GM12878 (cell line): ENCODE measurements around the gene IFIT3. TPM values are rescaled to one million over a fixed set of nuclear protein-coding genes. Genes with fewer than 3 reads are reported as not detected.
A peak's percentile ranks its signal among the peaks of the same experiment; 100 is the strongest.

Source experiments
- ATAC-seq: fragments of 200-7000 bp; cut with Tn5 transposase; 3 replicates; pipeline ENCODE4 v1.9.1; 2020; ENCODE audit warnings: mild to moderate bottlenecking, moderate library complexity
- BruUV-seq: library from RNA; stranded (reverse); fragments of 400-500 nt; replicated peaks from 2 replicates; lab custom pipeline; 2021; lab: Mats Ljungman, UMichigan
- CTCF ChIA-PET: fragments of 300-600 bp; sonication (Branson Sonifier 250); formaldehyde crosslinking; extraction: SDS; loops from one replicate; lab custom pipeline; 2021; ENCODE audit warnings: inconsistent platforms; lab: Yijun Ruan, JAX
- POLR2A ChIA-PET: fragments of 350-600 bp; formaldehyde crosslinking; extraction: SDS; loops from one replicate; lab custom pipeline; 2021; ENCODE audit warnings: inconsistent platforms; lab: Charles Lee
- RAD21 ChIA-PET: fragments of 300-600 bp; sonication (Branson Sonifier 250); formaldehyde crosslinking; loops from one replicate; lab custom pipeline; 2023; ENCODE audit warnings: antibody characterized with exemption; ENCODE audit not compliant: unreplicated experiment; lab: Charles Lee
- SMC1A ChIA-PET: fragments of 300-600 bp; sonication (Branson Sonifier 250); formaldehyde crosslinking; loops from one replicate; lab custom pipeline; 2023; ENCODE audit not compliant: unreplicated experiment, uncharacterized antibody; lab: Charles Lee
- DNase-seq: peaks from one replicate; pipeline ENCODE4 v3.0.0-alpha.2; 2011; ENCODE audit warnings: low read depth, low spot score
- FAIRE-seq: peaks from 3 replicates; lab custom pipeline; 2011; peaks lifted over from hg19 to GRCh38; lab: Jason Lieb, UNC
- H2AFZ ChIP-seq: 2 replicates; pipeline ENCODE4 v1.6.0; 2011; ENCODE audit warnings: low read depth, low read length, control low read depth; ENCODE audit not compliant: control insufficient read depth
- H3K27ac ChIP-seq: 2 replicates; pipeline ENCODE4 v1.5.1; 2011; ENCODE audit warnings: control low read depth; ENCODE audit not compliant: control insufficient read depth, insufficient read depth
- H3K27me3 ChIP-seq, 2 experiments: replicated peaks in 1 of 2; 2 replicates each; pipeline versions ENCODE4 v1.6.0 to v1.6.1; 2011; ENCODE audit warnings: low read length in 1 of 2; ENCODE audit not compliant: control insufficient read depth in 2 of 2, insufficient read depth in 2 of 2
- H3K36me3 ChIP-seq, 2 experiments: 2 replicates each; pipeline ENCODE4 v1.5.1; 2011; ENCODE audit warnings: low read length in 1 of 2; ENCODE audit not compliant: control insufficient read depth in 2 of 2, insufficient read depth in 2 of 2
- H3K4me1 ChIP-seq: 2 replicates; pipeline ENCODE4 v1.6.1; 2011; ENCODE audit warnings: mild to moderate bottlenecking, low read length, moderate library complexity, mixed read lengths; ENCODE audit not compliant: control insufficient read depth, insufficient read depth
- H3K4me2 ChIP-seq: 2 replicates; pipeline ENCODE4 v1.6.0; 2011; ENCODE audit warnings: control low read depth; ENCODE audit not compliant: control insufficient read depth, insufficient read depth
- H3K4me3 ChIP-seq: fragments of 200-600 bp; sonication (generic); 2 replicates; pipeline ENCODE4 v1.5.1; 2016
- H3K79me2 ChIP-seq: 2 replicates; pipeline ENCODE4 v1.6.0; 2011; ENCODE audit warnings: low read length; ENCODE audit not compliant: control insufficient read depth, insufficient read depth
- H3K9ac ChIP-seq: 2 replicates; pipeline ENCODE4 v1.8.0; 2011; ENCODE audit warnings: low read length, control low read depth, mixed read lengths; ENCODE audit not compliant: control insufficient read depth, insufficient read depth
- H3K9me3 ChIP-seq: replicated peaks from 3 replicates; pipeline ENCODE4 v1.5.1; 2011; ENCODE audit warnings: mild to moderate bottlenecking, low read length; ENCODE audit not compliant: control insufficient read depth, insufficient read depth
- H4K20me1 ChIP-seq: 2 replicates; pipeline ENCODE4 v1.6.0; 2011; ENCODE audit not compliant: control insufficient read depth, insufficient read depth
- ATF7 ChIP-seq: fragments of 450-650 bp; IDR thresholded peaks from 2 replicates; pipeline ENCODE4 v1.6.1; 2016; ENCODE audit warnings: low read depth, mild to moderate bottlenecking
- CBFB ChIP-seq: IDR thresholded peaks from 2 replicates; pipeline ENCODE4 v1.6.1; 2016; ENCODE audit warnings: antibody characterized with exemption, low read depth
- CBX5 ChIP-seq: sonication (generic); IDR thresholded peaks from 2 replicates; pipeline ENCODE4 v1.6.1; 2016; ENCODE audit warnings: low read depth, moderate library complexity, mild to moderate bottlenecking, inconsistent platforms
- EED ChIP-seq: sonication (generic); IDR thresholded peaks from 2 replicates; pipeline ENCODE4 v1.6.1; 2016; ENCODE audit warnings: antibody characterized with exemption, low read depth
- MTA2 ChIP-seq: fragments of 450-650 bp; IDR thresholded peaks from 2 replicates; pipeline ENCODE4 v1.6.1; 2016; ENCODE audit warnings: low read depth, mild to moderate bottlenecking, moderate library complexity
- NKRF ChIP-seq: fragments of 450-650 bp; conservative IDR thresholded peaks from 2 replicates; pipeline ENCODE4 v1.6.1; 2017; ENCODE audit warnings: mild to moderate bottlenecking, moderate library complexity
- PML ChIP-seq: IDR thresholded peaks from 2 replicates; pipeline ENCODE4 v1.6.1; 2012; ENCODE audit warnings: low read length, inconsistent platforms
- RELA ChIP-seq: fragments of 450-650 bp; IDR thresholded peaks from 2 replicates; pipeline ENCODE4 v1.8.0; 2014; ENCODE audit warnings: borderline replicate concordance; ENCODE audit not compliant: partially characterized antibody
- RFX5 ChIP-seq: IDR thresholded peaks from 2 replicates; pipeline ENCODE4 v1.6.1; 2011; ENCODE audit warnings: low read depth, low read length, improper control_type of control experiment
- SIX5 ChIP-seq: IDR thresholded peaks from 2 replicates; pipeline ENCODE4 v1.6.1; 2011; ENCODE audit warnings: mild to moderate bottlenecking, low read depth, low read length, moderate library complexity; ENCODE audit not compliant: severe bottlenecking
- SP1 ChIP-seq: IDR thresholded peaks from one replicate; pipeline ENCODE4 v1.6.1; 2011; ENCODE audit warnings: low read depth, low read length
- TARDBP ChIP-seq: IDR thresholded peaks from 2 replicates; pipeline ENCODE4 v1.6.1; 2016; ENCODE audit warnings: borderline replicate concordance
- USF2 ChIP-seq: IDR thresholded peaks from 2 replicates; pipeline ENCODE4 v1.6.1; 2011; ENCODE audit warnings: low read depth, low read length, improper control_type of control experiment, borderline replicate concordance
- WRNIP1 ChIP-seq: IDR thresholded peaks from 2 replicates; pipeline ENCODE4 v1.6.1; 2011; ENCODE audit warnings: low read depth, low read length, improper control_type of control experiment, borderline replicate concordance
- ZNF687 ChIP-seq: fragments of 450-650 bp; IDR thresholded peaks from 2 replicates; pipeline ENCODE4 v1.6.1; 2017; ENCODE audit warnings: mild to moderate bottlenecking, moderate library complexity
- WGBS: methylation state at CpG from one replicate; pipeline ENCODE4 v1.1.6; 2016; ENCODE audit warnings: low lambda C conversion rate; ENCODE audit not compliant: insufficient replicate concordance, insufficient coverage; ENCODE audit errors: missing lambda C conversion rate; 5-methylcytosine and 5-hydroxymethylcytosine counted together
- in situ Hi-C: fragments of 300-500 bp; cut with MboI; formaldehyde crosslinking; loops from 9 replicates; pipeline ENCODE4 v1.14.3; 2018; ENCODE audit warnings: mixed read lengths
- intact Hi-C: fragments of 100-400 bp; cut with micrococcal nuclease; formaldehyde crosslinking; loops from one replicate; pipeline ENCODE4 v1.14.2; 2022; ENCODE audit not compliant: unreplicated experiment
- polyA plus RNA-seq, 11 experiments: library from polyadenylated mRNA; depleted of rRNA in 4 of 11; unstranded in 6 of 11; stranded (reverse) in 5 of 11; fragments of >200 nt; fragmentation: Nextera tagmentation in 4 of 11; fragmentation: Illumina TruSeq in 1 of 11; extraction: Ambion mirVana in 4 of 11; extraction: Trizol in 1 of 11; gene quantifications; 1 replicate in 1 of 11; 2 replicates in 10 of 11; pipeline versions ENCODE4 v1.2.1 to v1.2.3, GENCODE V29; 2011 to 2016; ENCODE audit warnings: inconsistent platforms in 2 of 11, missing spikeins in 2 of 11, low read depth in 1 of 11
- total RNA-seq, 4 experiments: library from RNA; depleted of rRNA in 3 of 4; stranded (reverse); fragments of >200 nt in 3 of 4; fragmentation: Illumina TruSeq in 1 of 4; extraction: Trizol in 1 of 4; gene quantifications; 2 replicates each; pipeline versions ENCODE4 v1.2.1 to v1.2.3, GENCODE V29; 2013 to 2021

IFIT3 gene
- total and polyA plus RNA-seq, 10 of the 15 experiments (the other 5 are each of a cell fraction or from before 2014, with no cell fraction given), result 27.0 to 70.2 (median 51.1) TPM

GRCh38 chr10:89347701-89348457 is 20.1 kb downstream of the IFIT3 start:
- H2AFZ ChIP-seq, result peak overlapping the region; percentile 67
- no peak for ATAC-seq
- TF ChIP-seq USF2 (no peak), ATF7 (no peak), TARDBP (no peak), RELA (no peak), CBFB (no peak), SP1 (no peak), ZNF687 (no peak; the same call in 1 of the 2 replicates), WRNIP1 (no peak), SIX5 (no peak), NKRF (no peak), EED (peak; percentile 34; the same call in 1 of the 2 replicates), RFX5 (no peak), CBX5 (no peak), PML (no peak), MTA2 (peak; percentile 53; the same call in 1 of the 2 replicates)

More at GRCh38 chr10:89347701-89348457, 20.1 kb downstream of the IFIT3 start:
- ChIA-PET SMC1A (interaction anchor here (0.7 to 8.3 kb wide), 7 partner anchors 10 to 53 kb away, joined by 3 to 97 read pairs (median 5); partner anchors contain the start of gene IFIT1), POLR2A (interaction anchor here (1.1 to 1.3 kb wide), 2 partner anchors 11 to 21 kb away, joined by 3 to 4 read pairs; no protein-coding TSS in a partner anchor), RAD21 (interaction anchor here (1.8 to 4.1 kb wide), 2 partner anchors 16 to 21 kb away, joined by 5 to 23 read pairs; no protein-coding TSS in a partner anchor), CTCF (interaction anchor here (1.0 to 4.5 kb wide), 3 partner anchors 7 to 21 kb away, joined by 3 to 39 read pairs (median 3); no protein-coding TSS in a partner anchor)
- no peak for FAIRE-seq
- H4K20me1 ChIP-seq, result no peaks in the 10 kb centered on the region
- intact Hi-C loops, result no loop called here
- no peak for DNase-seq
- no TSS peak for BruUV-seq
- WGBS, result 49% methylated on average over 7 of the region's 7 CpGs
- in situ Hi-C loops, result no loop called here
- no peaks in the 10 kb centered on the region for H3K9me3 ChIP-seq
- peak overlapping the region; percentile 39; the same call in 1 of the 2 replicates for H3K9ac ChIP-seq
- H3K36me3 ChIP-seq, result no peaks in the 10 kb centered on the region
- H3K79me2 ChIP-seq, result no peaks in the 10 kb centered on the region
- peak overlapping the region; percentile 46 for H3K4me2 ChIP-seq
- H3K27me3 ChIP-seq, result no peaks in the 10 kb centered on the region
- H3K4me3 ChIP-seq, result no peak overlapping the region
- H3K4me1 ChIP-seq, result peaks cover 45% of the 10 kb centered on the region
- peak overlapping the region; percentile 62 for H3K27ac ChIP-seq
